Fibroblast of skin of abdomen (primary cell): ENCODE measurements around the gene TLX1. TPM values are rescaled to one million over a fixed set of nuclear protein-coding genes. Genes with fewer than 3 reads are reported as not detected.

Experiments used
- DNase-seq: peaks from one replicate; pipeline ENCODE4 v3.0.0-alpha.2; 2013
- polyA plus RNA-seq, 2 experiments: library from polyadenylated mRNA; unstranded; fragments of 120-200 nt; gene quantifications; one replicate each; pipeline ENCODE4 v1.2.1, GENCODE V29; 2013; ENCODE audit not compliant: insufficient read length in 2 of 2

TLX1 gene
- polyA plus RNA-seq (2013, experiment 1 of 2; ENCODE audit: insufficient read length) = not detected
- polyA plus RNA-seq (2013, experiment 2 of 2; ENCODE audit: insufficient read length) = not detected

DNA sequence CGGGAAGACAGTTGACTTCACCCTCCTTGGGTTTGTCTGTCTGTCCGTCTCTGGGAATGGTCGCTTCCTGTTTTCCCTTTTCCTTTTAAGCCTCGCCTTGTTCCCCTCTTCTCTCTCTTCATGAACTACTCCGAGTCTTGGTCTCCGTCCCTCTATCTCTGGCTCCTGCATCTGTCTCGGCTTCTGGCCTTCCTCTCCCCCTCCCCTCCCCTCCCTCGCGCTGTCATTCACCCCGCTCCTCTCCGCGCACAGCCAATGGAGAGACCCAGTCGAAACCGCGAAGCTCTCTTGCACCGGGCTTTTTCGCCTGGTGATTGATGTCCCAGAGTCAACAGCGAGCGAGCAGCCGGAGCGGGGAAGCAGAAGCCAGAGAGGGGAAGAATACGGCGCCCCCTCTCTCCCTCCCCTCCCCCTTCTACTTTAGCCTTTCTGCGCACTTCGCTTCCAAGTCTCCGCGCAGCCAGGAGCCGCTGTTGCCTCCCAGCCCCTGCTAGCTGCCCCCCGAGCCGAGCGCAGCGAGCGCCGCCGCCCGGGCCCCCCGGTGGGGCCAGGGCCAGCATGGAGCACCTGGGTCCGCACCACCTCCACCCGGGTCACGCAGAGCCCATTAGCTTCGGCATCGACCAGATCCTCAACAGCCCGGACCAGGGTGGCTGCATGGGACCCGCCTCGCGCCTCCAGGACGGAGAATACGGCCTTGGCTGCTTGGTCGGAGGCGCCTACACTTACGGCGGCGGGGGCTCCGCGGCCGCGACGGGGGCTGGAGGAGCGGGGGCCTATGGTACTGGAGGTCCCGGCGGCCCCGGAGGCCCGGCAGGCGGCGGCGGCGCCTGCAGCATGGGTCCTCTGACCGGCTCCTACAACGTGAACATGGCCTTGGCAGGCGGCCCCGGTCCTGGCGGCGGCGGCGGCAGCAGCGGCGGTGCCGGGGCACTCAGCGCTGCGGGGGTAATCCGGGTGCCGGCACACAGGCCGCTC, at the start of gene TLX1:
TSS of gene TLX1 (plus strand) at position 317 of the 978 bp plus-strand sequence. CDS start at position 559, 242 bp downstream.
- DNase-seq = no peak

DNA sequence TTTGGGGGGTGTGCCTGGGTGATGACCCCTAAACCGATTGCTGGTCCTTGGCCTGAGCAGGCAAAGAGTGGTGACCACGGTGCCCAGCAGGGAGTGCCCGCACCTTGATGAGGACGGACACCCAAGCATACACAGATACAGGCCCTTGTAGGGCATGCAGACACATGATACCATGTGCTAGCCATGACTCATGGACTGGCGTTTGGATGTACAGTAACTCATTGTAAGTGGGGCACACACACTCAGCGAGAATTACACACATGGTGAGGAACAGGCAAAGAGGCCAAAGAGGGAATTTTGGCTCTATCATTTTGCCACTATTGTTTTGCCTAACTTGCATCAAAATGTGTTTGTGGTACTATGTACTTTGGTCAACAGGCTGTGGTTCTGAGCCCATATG, 45.3 kb upstream of the TLX1 start:
- no peak for DNase-seq

DNA sequence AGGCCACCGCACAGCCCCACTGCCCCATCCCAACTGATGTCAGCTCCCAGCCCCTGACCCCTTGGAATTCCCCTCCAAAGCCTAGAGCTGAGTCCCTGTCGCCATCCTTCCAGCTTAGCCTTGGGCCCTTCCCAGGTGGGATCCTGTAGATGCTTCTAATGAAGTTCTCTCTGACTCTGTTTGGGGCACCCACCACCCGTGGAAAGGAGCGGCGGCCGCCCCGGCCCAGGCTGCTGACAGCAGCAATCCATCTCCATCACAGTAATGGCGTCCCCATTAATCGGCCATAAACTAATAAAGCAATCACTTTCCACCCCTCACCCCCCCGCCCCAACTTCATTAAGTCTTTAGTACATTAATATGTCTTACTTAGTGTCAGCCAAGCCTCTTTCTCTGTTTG, 43.7 kb upstream of the TLX1 start:
- DNase-seq = no peak

DNA sequence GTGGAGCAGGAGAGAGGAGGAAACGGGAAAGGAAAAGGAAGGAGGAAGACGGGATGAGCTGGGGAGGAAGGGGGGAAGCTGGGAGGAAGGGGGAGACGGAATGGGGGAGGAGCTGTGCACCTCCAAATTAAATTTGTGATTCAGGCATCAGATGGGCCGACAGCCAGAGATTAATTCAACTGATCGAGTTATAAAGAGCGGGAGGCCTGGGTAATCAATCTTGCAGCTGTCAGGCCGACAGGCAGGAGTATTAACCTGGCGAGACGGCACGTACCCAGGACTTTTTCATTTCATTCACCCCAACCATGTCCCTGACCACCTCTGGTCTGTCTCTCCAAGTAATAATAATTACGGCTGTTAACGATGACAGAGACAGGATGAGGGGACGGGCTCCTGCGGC, 43.1 kb upstream of the TLX1 start:
- no peak for DNase-seq

DNA sequence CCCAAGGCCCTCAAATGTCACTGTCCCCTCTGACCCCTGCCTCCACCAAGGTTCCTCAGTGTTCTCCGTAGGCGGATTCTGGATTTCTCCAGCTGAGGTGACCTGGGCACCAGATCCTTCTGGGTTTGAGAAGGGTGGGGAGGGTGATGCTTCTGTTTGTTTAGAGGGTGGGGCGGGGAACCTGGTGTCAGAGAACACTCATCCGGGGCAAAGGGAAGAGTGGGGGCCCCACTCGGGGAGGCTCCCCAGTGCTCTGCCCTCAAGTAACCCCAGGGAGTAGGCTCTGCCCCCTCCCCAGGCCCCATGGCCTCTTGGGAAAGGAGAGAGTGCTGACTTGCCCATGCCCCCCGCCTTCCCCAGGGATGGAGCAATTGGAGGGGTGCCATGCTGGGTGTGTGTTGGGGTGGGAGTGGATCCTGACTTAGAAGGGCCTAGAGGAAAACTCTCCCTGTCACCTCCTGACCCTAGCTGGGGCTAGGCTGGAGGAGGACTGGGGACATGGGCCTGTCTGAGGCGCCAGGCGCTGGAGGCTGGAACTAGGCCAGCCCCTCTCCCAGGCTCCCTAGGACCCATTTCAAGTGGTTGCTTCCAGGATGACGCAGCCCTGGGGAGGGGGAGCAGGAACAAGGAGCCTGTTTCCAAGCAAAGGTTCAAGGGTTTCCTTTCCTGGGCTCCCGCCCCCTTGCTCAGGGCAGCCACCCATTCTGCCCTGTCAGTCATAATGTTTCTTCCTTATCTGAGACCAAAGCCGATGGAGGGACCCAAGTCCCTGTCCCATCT, 41.4 kb upstream of the TLX1 start:
- DNase-seq = no peak

DNA sequence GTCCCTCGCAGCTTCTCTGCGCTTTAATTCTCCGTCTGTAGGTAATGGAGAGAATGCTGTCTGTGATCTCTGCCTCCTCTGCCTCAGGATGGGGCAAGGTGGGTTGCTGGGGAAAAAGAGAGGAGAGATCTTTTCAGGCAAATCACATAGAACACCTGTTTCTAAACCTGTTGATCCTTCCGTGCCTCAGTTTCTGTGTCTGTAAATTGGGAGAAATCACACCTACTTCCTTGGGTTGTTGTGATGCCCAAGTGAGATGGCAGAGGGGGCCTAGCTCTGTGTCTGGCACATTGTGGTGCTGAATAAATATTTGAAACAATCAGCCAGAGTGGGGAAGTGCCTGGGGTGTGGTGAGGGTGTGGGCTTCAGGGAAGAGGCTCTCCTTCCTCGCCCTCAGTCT, 40.5 kb upstream of the TLX1 start:
- no peak for DNase-seq

DNA sequence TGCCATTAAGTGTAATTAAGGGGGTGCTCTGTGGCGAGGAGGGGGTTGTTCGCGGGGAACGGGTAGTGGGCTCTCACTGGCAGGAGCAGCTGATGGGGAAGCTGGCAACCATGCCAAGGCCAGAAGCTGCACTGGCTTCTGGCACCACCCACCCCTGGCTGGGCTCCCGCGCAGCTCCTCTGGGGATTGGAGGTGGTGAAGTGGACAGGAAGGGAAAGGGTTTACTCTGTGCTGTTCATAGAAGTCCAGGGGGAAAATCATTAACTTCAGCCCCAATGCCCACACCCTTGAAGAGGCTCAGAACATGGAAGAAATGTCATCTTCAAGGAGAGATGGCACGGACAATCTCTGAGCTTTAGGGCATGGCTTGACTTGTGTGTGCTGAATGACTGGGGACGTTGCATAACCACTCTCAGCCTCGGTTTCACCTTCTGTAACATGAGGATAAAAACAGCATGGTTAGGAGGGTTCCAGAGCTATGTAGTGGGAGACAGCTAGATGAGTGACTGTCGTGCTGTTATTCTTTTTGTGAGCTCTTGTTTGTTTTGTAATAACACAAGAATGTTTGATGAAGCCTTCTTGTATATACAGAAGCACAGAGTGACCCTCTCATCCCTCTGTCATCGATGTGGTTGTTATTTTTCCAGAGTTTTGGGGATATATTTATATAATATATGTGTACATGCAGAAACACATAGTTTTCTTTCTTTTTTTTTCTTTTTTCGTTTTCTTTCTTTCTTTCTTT, 39.4 kb upstream of the TLX1 start:
- DNase-seq = no peak

DNA sequence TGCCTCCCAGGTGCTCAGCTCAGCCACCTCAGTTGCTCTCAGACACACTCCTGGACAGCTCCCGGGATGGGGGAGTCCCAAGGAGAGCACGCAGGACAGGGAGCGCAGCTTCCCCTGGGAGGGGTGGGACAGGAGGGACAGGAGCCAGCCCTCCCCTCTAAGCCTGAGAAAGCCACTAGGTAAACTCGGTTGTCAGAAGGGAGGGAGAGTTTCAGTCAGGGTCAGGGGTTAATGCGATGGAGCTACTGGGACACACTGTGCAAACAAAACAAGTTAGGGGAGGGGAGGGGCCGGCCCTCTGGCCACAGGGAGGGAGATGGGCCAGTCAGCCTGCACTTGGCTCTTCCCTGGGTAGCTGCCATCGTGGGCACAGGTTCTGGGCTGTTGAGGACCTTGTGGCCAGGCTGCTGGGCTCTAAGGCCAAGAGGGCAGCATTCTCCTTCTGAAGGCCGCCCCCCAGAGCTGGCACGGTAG, 38.2 kb upstream of the TLX1 start:
- no peak for DNase-seq

DNA sequence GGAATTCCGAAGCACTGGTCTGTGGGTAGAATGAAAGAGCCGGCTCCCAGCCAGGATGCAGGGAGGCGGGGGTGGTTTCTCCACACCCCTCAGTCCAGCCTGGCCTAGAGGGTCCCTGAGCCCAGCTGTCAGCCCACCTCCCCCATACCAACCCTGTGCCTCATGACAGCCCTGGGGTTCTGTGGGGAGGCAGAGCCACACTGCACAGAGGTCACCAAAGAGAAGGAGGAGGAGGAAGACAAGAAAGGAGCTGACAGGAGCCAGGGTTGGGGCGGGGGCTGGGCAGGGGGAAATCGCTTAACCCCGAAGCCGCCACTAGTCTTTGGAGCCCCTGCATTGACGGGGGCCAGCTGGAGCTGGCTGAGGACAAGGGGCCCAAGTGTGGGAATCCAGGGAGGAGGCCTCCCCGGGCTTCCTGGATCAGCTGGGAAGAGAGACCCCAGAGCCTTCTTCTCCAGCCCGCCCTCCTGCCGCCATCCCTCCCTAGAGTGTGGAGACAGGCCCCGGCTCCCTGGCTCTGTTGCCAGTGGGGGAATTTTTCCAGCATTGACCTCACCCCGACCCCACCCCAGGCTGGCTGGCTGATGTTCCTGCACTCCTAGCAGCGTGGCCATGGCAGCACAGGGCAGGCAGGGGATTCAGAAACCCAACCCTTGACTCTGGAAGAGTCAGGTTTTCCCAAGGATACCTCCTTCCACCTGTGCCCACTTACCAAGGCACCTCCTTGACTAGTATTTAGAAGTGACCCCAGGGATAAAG, 36.8 kb upstream of the TLX1 start:
- DNase-seq = no peak

DNA sequence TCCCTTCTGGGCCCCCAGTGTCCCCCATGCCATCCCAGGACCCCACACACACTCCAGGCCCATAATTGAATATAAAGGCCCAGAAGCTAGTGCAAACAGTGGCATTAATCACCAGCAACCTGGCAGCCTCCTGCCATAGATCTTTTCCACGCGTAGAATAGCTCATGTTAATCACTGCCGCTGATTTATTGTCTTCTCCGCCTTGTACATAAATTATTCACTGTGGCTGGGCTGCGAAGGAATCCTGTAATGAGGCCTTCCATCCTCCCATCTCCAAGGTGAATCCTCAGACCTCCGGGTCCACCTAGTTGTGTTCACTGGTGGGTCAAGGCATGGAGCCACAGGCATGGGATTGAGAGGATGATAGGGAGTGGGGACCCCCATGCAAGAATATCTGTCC, 36.1 kb upstream of the TLX1 start:
- DNase-seq = no peak

DNA sequence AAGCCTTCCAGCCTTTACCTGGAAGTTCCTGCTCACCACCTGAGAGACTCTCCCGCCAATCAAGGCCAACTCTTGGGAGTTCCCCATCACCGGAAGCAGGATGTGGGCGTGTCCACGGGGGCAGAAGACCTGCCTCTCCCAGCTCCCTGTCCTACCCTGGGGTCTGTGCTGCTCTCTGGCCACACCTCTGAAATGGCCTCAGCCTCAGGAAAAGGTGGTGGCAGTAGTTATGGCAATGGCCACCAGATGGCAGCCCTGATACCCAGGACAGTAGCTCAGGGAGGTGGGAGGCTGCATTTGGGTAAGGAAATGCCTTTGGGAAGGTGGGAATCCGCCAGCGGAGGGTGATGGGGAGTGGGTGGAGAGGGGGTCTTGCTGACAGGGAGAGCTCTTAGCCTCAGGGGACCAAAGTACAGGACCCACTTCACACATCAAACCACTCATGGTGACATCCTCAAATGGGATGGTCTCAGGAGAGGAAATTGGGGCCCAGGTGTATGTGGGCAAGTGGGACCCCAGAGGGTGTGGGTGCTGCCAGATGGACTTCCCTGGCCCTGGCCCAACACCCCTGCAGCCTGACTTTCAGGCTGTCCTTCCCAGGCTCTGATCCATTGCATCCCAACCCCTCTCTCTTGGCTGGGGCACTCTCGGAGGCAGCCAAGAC, 35.4 kb upstream of the TLX1 start:
- DNase-seq = peak; percentile 47

DNA sequence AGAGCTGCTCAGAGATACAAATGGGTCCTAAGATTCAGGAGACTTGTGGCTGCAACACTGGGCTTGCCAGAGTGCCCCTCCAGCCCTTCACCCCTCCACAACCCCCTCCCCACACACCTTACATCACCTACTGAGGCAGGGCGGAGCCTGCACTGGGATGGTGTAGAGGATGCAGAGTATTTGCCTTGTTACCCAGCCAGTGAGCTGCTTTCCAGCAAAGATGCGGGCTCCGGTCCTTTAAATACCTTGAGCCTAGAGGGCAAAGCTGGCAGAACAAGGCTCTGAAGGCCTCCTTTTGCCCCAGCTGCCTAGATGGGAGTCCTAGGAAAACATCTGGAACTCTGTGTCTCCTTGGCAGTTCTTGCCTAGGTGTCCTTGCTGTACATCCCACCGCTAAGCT, 34.7 kb upstream of the TLX1 start:
- no peak for DNase-seq

DNA sequence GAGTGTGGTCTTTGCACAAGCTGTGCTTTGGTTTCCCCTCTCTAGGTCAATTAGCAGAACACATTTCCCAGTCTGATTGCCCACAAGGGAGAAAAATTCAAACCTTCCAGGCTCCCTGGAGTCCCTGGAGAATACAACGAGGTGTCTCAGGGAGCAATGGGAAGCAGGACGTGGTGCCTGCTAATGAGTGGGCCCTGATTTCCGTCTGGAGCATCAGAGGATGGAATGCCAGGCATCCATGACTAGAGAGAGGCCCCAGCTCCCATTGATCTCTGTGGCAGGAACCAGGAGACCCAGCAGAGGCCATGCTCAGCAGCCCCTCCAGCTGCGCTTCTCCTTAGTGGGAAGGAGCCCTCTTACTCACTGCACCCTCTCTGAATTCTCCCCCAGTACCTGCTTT, 33.2 kb upstream of the TLX1 start:
- no peak for DNase-seq

DNA sequence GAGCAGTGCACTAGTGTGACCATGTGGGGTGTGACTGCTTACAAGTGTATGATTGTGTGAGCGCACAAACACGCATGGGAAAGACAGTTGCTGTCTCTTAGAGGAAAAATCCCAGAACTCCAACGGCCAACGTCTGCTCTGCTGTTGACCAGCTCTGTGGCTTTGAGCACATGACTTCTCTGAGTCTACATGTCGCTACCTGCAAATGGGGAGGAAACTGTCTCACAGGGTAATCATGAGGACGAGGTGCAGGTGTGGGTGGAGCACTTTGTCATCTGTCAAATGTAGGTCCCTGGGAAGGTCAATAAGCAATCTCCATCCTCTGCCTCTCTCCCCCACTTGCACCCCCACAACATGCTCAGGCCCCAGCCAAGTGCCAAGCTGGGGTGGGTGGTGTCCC, 31.2 kb upstream of the TLX1 start:
- DNase-seq = no peak

DNA sequence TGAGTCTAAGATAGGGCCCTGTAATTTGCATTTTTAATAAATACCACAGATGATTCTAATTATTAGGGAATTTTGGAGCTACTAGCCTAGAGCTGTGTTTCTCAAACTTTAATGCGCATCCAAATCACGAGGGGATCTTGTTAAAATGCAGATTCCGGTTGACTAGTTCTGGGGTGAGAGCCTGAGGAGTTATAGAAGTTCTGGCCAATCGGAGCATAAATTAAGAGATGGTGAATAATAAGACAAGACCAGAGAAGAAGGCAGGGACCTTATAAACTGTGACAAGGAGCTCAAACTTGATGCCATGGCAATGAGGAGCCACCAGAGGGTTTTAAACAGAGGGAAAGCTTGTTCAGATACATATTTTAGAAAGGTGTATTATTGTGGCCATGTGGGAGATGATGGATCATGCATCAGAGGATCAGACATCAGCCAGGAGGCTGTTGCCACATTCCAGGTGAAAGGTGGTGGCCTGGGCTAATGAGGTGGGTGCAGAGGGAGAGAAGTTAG, 29.7 kb upstream of the TLX1 start:
- no peak for DNase-seq

DNA sequence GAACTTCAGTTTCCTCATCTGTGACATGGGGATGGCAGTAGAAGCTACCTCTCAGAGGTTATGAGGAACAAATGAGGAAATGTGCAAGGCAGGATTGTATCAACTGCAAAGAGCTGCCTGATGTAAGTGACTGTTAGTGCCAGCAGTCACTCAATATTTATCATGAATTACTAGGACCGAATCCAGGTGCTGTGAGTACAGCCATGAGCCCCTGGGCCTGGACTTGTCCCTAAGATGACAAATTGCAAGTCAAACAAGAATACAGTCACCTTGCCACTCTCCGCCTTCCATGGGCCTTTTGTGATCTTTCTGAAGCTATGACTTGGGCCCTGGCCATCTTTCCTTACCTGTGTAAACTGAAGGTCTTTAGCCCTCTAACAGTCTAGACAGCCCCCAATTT, 27.7 kb upstream of the TLX1 start:
- DNase-seq = no peak

DNA sequence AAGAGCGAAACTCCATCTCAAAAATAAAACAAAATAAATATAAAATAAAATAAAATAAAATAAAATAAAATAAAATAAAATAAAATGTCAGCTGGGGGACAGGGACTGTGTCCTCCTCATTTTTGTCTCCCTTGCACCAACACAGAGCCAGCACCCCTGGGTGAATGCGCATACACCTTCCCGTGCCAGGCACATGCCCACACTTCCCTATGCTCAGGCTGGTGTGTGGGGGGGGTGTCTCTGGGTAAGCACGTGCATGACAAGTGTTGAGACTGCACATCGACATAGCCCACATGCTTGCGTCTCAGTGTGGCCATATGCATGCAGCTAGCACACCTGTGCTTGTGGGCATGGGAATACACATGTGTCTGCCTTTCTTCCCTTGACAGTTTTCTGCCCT, 24.7 kb upstream of the TLX1 start:
- DNase-seq = no peak

DNA sequence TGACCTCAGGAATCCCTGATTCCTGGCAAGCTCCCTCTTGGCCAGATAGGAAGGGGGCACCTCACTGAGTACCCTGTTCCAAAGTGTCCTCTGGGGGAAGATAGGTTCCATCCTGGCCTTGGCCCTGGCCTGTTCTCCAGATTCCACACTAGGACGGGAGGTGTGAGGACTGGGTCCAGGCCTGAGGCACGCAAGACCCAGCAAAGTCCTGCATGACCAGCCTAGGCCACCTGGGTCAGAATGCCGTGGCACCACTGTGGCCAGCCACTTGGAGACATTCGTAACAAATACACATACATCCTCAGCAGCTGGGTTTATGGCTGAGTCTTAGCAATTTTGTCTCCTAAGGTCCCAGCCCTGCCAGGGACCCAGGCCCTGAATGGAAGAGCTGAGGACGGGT, 23.3 kb upstream of the TLX1 start:
- no peak for DNase-seq

DNA sequence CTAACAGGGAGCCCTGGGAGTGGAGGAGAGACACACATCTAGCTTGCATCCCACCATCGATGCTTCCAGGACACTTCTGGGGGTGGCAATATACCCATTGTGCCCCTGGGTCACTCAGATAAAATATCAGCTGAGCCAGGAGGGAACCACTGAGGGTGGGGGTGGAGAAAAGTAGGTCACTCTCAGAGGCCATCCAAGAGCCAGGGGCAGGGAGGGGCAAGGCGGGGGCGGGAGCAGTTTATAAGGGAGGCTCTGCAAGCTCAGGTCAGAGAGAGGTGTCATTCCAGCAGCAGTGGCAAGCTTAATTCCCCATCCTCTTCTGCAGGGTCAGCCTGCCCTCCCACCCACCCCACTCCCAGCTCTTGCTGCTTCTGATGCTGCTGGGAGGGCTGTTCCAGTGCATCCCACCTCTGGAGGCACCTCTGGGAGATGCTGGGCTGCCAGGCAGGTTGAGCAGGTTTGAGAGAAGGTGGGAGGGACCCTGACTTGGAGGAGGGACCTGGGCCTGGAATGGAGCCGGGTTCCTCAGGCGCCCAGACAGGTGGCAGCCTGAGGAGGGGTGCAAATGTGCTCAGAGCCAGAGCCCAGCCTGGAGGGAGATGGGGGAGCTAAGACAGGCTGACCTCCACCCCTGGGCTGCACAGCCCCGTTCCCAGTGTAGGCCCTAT, 20.1 kb upstream of the TLX1 start:
- DNase-seq = no peak

DNA sequence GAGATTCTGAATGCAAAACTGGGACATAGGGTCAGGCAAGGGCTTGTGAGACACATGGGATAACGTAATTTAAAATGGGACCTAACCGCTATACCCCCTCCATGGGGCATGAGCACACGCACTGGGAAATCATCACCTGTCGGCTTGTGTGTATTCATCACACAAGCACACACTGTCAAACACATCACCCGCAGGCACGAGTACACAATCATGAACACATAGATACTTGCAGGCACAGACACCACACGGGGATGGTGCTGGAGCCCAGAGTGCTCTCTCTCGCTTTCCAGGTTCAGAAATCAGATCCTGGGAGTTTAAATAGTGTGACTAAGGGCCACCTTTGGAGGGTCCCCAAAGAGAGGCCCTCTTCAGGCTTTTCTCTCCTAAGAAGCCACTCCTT, 19.6 kb upstream of the TLX1 start:
- DNase-seq = no peak
